ENCODE data around the gene MID1IP1.

The MID1IP1 gene

DNA sequence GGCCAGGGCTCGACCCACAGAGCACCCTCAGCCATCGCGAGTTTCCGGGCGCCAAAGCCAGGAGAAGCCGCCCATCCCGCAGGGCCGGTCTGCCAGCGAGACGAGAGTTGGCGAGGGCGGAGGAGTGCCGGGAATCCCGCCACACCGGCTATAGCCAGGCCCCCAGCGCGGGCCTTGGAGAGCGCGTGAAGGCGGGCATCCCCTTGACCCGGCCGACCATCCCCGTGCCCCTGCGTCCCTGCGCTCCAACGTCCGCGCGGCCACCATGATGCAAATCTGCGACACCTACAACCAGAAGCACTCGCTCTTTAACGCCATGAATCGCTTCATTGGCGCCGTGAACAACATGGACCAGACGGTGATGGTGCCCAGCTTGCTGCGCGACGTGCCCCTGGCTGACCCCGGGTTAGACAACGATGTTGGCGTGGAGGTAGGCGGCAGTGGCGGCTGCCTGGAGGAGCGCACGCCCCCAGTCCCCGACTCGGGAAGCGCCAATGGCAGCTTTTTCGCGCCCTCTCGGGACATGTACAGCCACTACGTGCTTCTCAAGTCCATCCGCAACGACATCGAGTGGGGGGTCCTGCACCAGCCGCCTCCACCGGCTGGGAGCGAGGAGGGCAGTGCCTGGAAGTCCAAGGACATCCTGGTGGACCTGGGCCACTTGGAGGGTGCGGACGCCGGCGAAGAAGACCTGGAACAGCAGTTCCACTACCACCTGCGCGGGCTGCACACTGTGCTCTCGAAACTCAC, 3.6 kb downstream of the MID1IP1 start:
- peak; percentile 52 for DNase-seq (ENCODE audit: low read depth)
- TF ChIP-seq, protein P1, sequence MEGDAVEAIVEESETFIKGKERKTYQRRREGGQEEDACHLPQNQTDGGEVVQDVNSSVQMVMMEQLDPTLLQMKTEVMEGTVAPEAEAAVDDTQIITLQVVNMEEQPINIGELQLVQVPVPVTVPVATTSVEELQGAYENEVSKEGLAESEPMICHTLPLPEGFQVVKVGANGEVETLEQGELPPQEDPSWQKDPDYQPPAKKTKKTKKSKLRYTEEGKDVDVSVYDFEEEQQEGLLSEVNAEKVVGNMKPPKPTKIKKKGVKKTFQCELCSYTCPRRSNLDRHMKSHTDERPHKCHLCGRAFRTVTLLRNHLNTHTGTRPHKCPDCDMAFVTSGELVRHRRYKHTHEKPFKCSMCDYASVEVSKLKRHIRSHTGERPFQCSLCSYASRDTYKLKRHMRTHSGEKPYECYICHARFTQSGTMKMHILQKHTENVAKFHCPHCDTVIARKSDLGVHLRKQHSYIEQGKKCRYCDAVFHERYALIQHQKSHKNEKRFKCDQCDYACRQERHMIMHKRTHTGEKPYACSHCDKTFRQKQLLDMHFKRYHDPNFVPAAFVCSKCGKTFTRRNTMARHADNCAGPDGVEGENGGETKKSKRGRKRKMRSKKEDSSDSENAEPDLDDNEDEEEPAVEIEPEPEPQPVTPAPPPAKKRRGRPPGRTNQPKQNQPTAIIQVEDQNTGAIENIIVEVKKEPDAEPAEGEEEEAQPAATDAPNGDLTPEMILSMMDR (IDR thresholded peaks at IDR 0.05; ENCODE audit: insufficient read depth, low read depth, low read length, missing control alignments) = no peak

DNA sequence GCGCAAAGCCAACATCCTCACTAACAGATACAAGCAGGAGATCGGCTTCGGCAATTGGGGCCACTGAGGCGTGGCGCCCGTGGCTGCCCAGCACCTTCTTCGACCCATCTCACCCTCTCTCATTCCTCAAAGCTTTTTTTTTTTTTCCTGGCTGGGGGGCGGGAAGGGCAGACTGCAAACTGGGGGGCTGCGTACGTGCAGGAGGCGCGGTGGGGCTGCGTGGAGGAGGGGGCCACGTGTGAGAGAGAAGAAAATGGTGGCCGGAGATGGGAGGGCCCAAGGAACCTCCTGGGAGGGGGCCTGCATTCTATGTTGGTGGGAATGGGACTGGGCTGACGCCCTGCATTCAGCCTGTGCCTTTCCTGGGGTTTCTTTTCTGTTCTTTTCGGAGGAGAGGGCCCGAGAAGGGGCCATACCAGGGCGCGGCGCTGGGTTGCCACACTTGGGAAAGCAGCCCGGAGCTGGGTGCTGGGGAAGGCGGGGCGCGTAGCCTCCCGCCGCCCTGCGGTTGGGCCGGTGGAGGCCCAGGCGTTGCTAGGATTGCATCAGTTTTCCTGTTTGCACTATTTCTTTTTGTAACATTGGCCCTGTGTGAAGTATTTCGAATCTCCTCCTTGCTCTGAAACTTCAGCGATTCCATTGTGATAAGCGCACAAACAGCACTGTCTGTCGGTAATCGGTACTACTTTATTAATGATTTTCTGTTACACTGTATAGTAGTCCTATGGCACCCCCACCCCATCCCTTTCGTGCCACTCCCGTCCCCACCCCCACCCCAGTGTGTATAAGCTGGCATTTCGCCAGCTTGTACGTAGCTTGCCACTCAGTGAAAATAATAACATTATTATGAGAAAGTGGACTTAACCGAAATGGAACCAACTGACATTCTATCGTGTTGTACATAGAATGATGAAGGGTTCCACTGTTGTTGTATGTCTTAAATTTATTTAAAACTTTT, 4.5 kb downstream of the MID1IP1 start:
- TF ChIP-seq, protein P1 (IDR thresholded peaks at IDR 0.05; ENCODE audit: insufficient read depth, low read depth, low read length, missing control alignments) = no peak
- DNase-seq (ENCODE audit: low read depth) = peak; percentile 70

More for the DNA sequence above, 3.6 kb downstream of the MID1IP1 start:
- H3K4me3 ChIP-seq (ENCODE audit: low read depth, low read length) = peak overlapping the region; percentile 81

DNA sequence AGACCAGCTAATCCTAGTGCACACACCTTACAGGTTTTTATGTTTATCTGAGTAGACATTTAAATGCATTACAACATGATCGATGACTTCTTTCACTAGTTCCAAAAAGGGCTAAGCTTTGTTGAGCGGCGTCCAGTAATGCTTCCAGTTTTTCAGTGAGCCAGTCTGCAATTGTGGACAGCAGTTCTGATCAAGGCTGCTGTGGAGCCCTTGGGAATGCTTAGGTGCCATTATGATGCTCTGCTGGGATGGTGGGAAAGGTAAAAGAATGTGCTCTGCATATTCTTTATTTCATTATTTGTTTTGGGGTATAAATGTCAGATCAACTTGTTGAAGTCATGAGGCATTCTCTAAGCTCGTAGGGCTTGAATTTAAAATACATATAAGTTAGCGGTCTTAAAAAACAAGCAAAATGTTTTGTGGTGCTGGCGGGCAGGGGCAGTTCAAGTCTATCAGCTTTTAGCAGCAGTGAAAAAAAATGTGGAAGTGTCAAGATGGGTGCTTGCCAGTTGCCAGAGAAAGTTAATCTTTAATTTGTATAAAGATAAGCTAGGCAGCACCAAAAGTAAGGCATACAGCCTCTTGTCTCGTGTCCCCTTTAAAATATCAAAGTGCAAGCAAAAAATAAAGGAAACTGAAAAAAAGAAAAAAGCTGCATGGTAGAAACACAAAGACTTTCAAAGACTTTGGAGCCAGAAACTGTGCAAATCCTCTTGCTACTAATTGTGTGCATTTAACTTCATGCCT, 5.8 kb downstream of the MID1IP1 start:
- no peak for DNase-seq (ENCODE audit: low read depth)
- TF ChIP-seq, protein P1 (IDR thresholded peaks at IDR 0.05; ENCODE audit: insufficient read depth, low read depth, low read length, missing control alignments) = no peak
- peak overlapping the region; percentile 81 for H3K4me3 ChIP-seq (ENCODE audit: low read depth, low read length)

More for the DNA sequence above, 4.5 kb downstream of the MID1IP1 start:
- H3K4me3 ChIP-seq (ENCODE audit: low read depth, low read length) = peak overlapping the region; percentile 81

DNA sequence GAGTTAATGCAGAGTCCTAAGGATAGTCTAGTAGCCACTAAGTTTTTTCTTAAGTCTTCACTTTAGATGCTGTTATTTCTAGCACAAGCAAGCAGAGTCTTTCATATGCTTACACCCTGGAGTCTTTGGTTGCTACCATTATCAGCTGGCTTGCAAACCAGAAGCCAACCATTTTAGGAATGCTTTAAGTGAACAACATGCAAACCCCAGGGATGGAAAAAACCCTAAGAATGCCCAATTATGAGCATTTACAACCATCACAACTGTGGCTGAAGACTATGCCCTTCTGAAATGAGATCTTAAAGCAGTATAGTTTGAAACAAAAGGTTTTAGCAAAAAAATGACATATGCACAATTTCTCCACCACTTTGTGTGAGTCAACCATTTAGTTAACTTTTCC, 6.6 kb downstream of the MID1IP1 start:
- TF ChIP-seq, protein P1 (IDR thresholded peaks at IDR 0.05; ENCODE audit: insufficient read depth, low read depth, low read length, missing control alignments) = no peak
- DNase-seq (ENCODE audit: low read depth) = no peak
- H3K4me3 ChIP-seq (ENCODE audit: low read depth, low read length) = no peak overlapping the region

DNA sequence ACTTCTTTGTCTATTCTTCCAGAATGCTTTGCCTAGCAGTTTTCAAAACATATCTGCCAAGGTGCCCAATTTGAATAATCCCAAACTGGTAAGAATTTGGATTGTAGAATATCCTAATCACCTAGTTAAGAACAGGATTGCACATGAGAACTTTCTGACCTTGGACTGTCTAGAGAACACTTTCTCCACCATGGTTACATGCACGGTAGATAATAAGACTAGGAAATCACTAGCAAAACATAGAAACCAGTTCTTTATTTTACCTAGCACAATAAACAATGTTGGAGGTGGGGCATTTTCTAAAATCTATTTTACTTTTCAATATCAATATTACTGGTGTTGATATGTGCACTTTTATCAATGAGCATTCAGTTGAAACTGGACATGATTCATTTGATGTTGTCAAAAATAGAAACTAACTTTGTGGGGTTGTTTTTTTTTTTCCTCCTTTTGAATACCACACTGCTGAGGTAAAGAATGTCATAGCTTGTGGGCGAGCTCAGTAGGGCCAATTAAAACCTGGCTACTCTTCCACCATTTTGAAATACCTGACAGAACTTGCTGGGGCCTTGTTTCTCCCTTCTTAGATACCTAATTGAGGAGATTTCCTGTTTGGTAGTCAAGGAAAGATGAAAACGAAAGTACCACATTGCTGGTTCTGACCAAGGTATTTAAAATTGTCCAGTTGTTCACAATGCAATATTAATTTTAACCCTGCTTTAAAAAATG, 10.4 kb downstream of the MID1IP1 start:
- H3K4me3 ChIP-seq (ENCODE audit: low read depth, low read length) = no peak overlapping the region
- TF ChIP-seq, protein P1 (IDR thresholded peaks at IDR 0.05; ENCODE audit: insufficient read depth, low read depth, low read length, missing control alignments) = no peak
- peak; percentile 21 for DNase-seq (ENCODE audit: low read depth)

DNA sequence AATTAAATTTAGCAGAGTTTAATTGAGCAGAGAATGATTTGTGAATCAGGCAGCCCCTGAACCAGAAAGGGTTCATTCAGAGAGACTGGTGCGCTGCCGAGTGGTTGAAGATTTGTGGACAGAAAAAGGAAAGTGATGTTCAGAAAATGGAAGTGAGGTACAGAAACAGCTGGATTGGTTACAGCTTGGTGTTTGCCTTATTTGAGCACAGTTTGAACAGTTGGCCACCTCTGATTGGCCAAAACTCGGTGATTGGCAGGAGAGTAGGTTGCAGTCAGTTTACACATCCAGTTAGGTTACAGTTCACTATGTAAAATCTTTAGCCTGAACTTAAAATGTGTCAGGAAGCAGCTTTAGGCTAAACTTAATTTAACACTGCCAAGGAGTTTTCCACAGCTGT, 14.9 kb downstream of the MID1IP1 start:
- no peak for DNase-seq (ENCODE audit: low read depth)
- TF ChIP-seq, protein P1 (IDR thresholded peaks at IDR 0.05; ENCODE audit: insufficient read depth, low read depth, low read length, missing control alignments) = no peak
- no peak overlapping the region for H3K4me3 ChIP-seq (ENCODE audit: low read depth, low read length)
